ENCODE measurements around the gene TSPAN1.

Gene TSPAN1

GRCh38 chr1:46188295-46189030, 13.6 kb downstream of the TSPAN1 start:
- no peak for DNase-seq

GRCh38 chr1:46190539-46190938, 15.7 kb downstream of the TSPAN1 start:
- DNase-seq: no peak

DNA sequence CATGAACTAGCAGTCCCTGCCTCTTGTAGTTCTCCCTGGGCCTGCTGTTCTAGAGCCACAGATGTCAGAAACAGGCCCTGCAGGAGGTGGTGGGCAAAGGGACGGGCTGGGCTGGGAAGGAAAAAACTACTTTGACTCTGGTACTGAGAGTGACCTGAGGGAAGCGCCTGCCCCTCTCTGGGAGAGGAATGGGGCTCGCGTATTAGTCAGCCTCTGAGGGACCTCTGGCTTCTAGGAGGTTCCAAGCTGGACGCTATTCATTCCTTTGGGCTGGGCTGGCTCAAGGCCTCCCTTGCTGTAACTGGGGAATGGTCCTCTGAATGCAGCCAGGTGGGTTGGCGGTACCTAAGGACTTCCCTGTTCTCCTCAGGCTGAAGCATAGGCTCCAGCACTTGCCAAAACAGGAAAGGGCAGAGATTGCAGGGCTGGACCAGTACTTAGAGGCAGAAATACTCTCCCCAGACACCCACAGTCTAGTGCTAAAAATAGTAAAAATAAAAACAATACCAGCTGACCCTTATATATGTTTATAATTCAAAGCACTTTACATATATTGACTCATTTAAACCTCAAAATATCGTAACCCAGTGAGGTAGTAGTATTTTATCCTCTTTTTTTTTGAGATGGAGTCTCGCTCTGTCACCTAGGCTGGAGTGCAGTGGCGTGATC, 16.3 kb downstream of the TSPAN1 start:
- DNase-seq: no peak

DNA sequence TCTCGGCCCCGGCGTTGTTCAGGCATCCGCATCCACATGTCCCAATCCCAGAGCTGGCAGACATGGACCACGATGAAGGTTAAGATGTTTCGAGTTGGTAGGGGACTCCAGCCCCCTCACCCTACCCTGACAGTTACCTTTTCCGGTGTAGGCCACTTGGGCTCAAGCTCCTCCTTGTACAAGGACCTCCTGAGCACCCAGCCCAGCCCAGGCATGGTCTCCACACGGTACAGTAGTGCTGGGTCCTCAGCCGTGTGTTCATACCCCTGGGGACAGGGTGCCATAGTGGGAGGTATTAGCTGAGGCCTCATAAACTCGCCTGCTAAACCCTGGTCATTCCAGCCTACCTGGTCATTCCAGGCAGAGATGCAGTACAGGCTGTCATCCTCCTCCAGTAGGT, 17.3 kb downstream of the TSPAN1 start:
- DNase-seq: no peak

- DNase-seq: no peak
Measured at GRCh38 chr1:46193285-46193684, 18.4 kb downstream of the TSPAN1 start.

DNA sequence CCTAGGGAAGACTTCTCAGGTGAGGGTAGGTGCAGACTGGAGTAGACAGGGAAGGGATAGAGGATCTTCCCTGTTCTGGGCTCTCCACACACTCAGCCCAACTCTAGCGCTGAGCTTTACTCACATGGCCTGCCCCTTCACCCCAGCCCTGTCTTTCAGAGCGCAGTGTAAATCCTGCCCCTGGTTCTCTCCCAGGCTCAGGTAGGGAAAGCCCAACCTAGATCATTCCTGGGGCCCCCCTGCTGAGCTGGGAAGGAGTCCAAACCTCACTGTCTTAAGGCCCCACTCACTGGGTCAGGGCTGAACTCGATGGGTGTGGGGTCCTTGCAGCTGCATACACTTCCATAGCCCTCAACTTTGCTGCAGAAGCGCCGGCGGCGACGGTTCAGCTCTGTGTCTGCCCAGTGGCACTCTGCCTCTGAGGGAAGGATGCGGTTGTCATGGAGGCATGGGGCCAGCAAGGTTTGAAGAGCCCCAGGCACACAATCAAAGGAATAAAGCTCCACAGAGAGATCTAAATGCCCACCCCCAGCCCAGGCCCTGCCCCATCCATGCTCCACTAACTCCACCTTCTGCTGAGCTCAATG, 19.2 kb downstream of the TSPAN1 start:
- no peak for DNase-seq

GRCh38 chr1:46194641-46195193, 19.8 kb downstream of the TSPAN1 start:
- DNase-seq: no peak

- no peak for DNase-seq
Measured at GRCh38 chr1:46196609-46197008, 21.7 kb downstream of the TSPAN1 start.

GRCh38 chr1:46197560-46197963, 22.7 kb downstream of the TSPAN1 start:
- DNase-seq: no peak

DNA sequence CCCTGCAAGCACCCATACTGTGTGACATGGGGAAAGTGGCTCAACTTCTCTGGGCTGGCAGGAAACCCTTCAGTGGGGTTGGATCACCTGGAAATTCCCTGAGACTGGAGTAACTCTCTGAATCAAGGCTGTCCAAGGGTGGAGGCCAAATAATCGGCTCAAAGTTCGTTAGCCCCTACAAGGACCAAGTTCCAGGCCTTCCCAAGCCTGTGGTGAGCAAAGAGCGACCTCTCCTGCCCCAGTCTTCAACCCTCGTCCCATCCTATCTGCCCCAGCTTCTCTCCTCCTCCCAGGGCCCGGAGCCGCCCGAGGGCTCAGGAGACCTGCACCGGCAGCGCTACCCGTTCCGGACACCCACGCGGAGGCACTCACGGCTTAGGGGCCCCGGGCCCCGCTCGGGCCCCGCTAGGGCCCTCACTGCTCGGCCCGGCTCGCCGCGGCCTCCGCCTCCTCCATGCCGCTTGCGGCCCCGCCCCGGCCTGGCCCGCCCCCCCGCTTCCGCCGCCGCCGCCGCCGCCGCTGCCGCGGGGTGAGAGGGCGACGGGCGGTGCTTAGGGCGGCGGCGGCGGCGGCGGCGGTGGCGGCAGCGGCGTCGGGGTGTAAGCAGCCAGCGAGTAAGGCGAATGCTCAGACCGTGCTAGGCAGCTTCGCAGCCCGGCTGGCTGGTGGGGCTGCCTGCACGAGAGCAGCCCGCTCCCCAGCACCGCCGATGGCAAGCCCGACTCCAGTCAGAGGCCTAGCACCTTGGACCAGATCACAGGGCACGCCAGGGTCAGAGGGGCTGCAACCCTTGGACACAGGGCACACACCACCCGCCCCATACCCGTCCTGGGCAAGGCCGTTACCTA, 23.3 kb downstream of the TSPAN1 start, which contains the start of gene POMGNT1:
Gene POMGNT1, minus strand, starts transcription at position 471 of the 848 bp plus-strand sequence. CDS start 613 bp downstream, outside the sequence.
- DNase-seq: peak; percentile 75

DNA sequence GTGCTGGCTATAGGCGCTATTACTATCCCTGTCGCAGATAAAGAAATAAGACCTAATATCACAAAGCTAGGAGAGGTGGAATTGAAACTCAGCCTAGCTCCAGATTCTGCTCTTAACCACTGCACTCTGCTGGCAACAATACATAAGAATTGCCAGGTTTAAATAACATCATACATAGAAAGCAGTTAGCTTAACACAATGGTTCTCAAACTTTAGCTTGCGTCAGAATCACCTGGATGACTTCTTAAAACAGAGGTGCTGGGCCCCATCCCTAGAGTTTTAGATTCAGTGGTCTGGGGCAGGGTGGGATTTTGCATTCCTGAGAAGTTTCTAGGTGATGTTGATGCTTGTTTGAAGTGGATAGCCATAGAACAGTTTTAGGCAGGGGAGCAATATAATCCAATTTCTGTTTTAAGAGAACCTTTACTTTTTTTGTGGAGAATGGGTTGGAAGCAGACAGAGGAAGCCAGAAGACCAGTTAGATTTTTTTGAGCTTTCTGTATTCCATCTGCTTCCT, 24.4 kb downstream of the TSPAN1 start:
- no peak for DNase-seq

GRCh38 chr1:46203738-46204405, 29.0 kb downstream of the TSPAN1 start:
- DNase-seq: no peak

- DNase-seq: no peak
Measured at GRCh38 chr1:46204406-46204742, 29.5 kb downstream of the TSPAN1 start.

DNA sequence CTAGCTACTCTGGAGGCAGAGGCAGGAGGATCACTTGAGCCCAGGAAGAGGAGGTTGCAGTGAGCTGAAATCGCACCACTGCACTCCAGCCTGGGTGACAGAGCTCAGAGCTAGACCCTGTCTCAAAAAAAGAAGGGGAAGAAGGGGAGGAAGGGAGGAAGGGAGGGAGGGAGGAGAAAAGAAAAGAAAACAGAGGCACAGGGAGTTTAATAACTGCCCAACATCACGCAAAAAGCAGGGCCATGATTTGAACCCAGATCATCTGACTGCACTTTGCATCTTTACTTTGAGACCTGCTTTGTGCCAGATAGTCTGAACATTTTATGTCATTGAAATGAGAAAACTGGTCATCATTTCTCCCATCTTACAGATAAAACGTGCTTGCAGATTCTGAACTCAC, 30.3 kb downstream of the TSPAN1 start:
- DNase-seq: no peak

GRCh38 chr1:46205791-46206190, 30.9 kb downstream of the TSPAN1 start:
- DNase-seq: no peak

DNA sequence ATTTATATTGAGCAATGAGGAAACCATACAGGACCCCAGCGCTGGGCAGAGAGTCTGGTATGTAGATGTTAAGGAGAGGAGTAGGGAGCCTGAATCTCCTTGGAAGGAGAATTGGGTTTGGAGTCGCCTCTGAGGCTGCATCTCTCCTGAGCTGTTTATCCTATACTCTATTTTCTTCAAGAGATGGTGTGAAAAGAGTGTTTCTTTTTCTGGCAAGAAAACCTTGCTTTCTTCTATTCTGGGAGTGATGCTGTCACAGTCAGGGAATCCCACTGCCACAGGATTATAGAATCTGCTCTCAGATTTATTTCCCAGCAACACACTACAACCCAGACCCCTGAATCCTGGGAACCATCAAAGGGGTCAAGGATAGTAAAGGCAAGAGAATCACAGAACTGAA, 31.5 kb downstream of the TSPAN1 start:
- no peak for DNase-seq

DNA sequence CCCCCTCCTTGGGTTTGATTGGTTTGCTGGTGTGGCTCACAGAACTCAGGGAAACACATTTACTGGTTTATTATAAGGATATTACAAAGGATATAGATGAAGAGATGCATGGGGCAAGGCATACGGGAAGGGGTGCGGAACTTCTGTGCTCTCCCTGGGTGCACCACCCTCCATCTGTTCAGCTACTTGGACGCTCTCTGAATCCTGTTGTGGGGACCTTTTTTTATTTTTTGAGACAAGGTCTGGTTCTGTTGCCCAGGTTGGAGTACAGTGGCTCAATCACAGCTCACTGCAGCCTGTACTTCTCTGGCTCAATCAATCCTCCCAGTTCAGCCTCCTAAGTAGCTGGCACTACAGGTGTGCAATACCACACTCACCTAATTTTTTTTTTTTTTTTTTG, 35.7 kb downstream of the TSPAN1 start:
- DNase-seq: no peak

- DNase-seq: no peak
Measured at GRCh38 chr1:46211051-46211450, 36.2 kb downstream of the TSPAN1 start.

DNA sequence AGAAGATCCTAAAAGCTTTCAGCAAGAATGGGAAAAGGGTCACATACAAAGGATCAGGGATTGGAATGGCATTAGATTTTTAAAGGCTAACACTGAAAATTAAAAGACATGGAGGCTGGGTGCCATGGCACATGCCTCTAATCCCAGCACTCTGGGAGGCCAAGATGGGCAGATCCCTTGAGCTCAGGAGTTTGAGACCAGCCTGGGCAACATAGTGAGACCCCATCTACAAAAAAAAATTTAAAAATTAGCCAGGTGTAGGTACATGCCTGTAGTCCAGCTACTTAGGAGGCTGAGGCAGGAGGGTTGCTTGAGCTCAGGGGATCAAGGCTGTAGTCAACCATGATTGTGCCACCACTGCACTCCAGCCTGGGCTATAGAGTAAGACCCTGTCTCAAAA, 40.6 kb downstream of the TSPAN1 start:
- no peak for DNase-seq

DNA sequence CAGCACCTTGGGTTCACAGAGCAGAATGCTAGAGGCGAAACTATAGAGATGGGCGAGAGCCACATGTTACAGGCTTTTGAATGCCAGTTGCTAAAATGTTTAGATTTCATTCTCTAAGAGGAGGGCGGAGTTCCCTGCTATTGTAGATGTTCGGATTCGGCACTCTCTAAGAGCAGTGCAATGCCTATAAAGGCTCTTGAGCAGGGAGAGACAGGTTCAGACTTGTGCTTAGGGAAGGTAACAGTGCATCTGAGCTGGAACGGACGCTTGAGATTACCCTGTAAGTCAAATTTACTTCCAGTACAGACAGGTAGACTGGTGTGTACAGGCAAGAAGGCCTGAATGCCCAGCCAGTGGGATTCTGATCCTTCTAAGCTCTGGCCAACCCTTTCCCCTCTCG, 43.6 kb downstream of the TSPAN1 start:
- no peak for DNase-seq

DNA sequence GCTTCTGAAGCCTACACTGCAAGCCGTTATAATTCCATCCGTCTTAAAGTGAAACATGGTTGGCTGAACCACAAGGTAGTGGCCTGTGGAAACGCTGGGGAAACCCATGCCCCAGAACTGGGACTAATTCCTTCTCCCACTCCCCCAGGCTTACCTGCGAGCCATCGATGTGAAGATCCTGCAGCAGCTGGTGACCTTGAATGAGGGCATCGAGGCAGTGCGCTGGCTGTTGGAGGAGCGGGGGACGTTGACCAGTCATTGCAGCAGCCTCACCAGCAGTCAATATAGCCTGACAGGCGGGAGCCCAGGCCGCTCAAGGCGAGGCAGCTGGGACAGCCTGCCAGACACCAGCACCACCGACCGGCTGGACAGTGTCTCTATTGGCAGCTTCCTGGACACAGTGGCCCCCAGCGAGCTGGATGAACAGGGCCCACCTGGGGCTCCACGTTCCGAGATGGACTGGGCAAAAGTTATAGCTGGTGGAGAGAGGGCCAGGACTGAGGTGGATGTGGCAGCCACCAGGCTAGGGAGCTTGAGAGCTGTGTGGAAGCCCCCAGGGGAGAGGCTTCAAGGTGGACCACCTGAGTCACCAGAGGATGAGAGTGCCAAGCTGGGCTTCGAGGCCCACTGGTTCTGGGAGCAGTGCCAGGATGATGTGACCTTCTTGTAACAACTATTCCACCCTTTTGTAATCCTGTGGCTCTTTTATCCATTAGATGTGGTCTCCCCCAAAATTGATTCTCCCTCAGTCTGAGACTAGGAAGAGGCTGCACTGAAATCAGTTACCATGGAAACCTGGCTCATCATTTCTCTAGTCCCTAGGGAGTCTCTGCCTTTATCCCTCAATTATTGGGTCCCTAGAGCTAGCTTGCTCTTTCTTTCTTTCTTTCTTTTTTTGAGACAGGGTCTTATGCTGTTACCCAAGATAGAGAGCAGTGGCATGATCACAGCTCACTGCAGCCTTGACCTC, 44.9 kb downstream of the TSPAN1 start:
- no peak for DNase-seq

All from stimulated activated naive CD4-positive, alpha-beta T cell treated with Interleukin-2 at 50 U/mL for 16 hours (primary cell).